HG02852 (cell line): ENCODE data around the gene A3GALT2.

ENCODE experiments used
- ATAC-seq: cut with Tn5 transposase; IDR thresholded peaks from one replicate; pipeline ENCODE4 v1.9.1; 2021; ENCODE audit warnings: mild to moderate bottlenecking, moderate library complexity; ENCODE audit not compliant: unreplicated experiment

The A3GALT2 gene

GRCh38 chr1:33257772-33258712 lies 62.9 kb downstream of the A3GALT2 start:
- ATAC-seq: no peak

GRCh38 chr1:33257207-33257771 lies 63.6 kb downstream of the A3GALT2 start:
- no peak for ATAC-seq
